ENCODE data around the gene ZNF331. TPM values are rescaled to one million over a fixed set of nuclear protein-coding genes. Genes with fewer than 3 reads are reported as not detected.

ZNF331 gene
- total and polyA plus RNA-seq, 9 donors, result 23.7 to 365 (median 108) TPM

DNA sequence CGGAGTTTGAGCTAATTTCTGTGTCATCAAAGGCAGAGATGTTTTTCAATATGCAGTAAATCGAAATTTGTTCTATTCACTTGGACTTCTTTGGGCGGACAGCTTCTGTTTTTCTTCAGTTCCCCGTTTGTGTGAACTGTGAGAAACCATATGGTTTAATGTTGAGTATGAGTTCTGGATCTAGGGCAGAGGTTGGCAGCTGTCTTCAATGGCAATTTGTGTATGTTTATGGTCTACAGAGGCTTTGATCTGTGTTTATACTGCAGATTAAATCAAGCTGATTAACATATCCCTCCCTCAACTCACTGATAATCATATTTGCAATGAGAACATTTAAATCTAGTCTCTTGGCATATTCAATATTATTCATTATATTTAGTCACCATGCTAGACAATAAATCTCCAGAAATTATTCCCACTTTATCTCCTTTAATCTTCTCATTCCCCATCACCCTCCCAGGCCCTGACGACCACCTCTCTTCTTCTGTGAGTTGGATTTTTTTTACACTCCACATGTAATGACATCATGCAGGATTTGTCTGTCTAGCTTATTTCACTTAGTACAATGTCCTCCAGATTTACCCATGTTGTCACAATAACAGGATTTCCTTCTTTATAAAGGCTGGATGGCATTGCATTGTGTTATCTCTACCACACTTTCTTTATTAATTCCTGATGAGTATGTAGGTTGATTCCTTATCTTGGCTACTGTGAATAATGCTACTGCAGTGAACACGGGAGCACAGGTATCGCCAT, 9.0 kb downstream of the ZNF331 start:
- no peak for DNase-seq
- Histone ChIP-seq H3K27me3 (no peaks in the 10 kb centered on the region), H3K36me3 (no peaks in the 10 kb centered on the region), H3K4me3 (no peak overlapping the region), H3K27ac (no peak overlapping the region), H3K9me3 (no peaks in the 10 kb centered on the region), H3K4me1 (ENCODE audit: insufficient read depth) (no peaks in the 10 kb centered on the region)
- 61 to 69% (median 62%) methylated on average over 7 of the region's 7 CpGs for WGBS, 3 donors
- TF ChIP-seq, protein P1, sequence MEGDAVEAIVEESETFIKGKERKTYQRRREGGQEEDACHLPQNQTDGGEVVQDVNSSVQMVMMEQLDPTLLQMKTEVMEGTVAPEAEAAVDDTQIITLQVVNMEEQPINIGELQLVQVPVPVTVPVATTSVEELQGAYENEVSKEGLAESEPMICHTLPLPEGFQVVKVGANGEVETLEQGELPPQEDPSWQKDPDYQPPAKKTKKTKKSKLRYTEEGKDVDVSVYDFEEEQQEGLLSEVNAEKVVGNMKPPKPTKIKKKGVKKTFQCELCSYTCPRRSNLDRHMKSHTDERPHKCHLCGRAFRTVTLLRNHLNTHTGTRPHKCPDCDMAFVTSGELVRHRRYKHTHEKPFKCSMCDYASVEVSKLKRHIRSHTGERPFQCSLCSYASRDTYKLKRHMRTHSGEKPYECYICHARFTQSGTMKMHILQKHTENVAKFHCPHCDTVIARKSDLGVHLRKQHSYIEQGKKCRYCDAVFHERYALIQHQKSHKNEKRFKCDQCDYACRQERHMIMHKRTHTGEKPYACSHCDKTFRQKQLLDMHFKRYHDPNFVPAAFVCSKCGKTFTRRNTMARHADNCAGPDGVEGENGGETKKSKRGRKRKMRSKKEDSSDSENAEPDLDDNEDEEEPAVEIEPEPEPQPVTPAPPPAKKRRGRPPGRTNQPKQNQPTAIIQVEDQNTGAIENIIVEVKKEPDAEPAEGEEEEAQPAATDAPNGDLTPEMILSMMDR (IDR thresholded peaks at IDR 0.05), result no peak
- TF ChIP-seq POLR2A (IDR thresholded peaks at IDR 0.05) (no peak), EP300 (IDR thresholded peaks at IDR 0.05) (no peak)
- intact Hi-C loops (cut with DNase I), result no loop called here

DNA sequence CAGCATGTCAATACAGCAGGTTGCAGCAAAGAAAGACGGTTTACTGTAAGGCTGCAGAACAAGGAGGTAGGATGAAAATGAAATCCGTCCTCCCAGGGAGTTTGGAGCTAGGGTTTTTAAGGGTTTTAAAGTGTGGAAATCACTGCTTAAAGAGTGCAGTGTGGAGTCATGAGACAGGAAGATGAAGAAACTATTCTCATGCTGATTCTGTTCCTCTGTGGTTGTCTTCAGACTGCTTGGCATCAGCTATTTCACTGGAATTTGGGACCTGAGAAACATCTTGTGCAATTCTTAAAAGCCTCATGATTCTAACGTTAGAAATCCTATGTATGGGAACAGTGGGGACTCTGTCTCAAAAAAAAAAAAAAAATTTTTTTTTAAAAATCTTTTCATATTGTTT, 11.4 kb downstream of the ZNF331 start:
- no peaks in the 10 kb centered on the region for H3K4me1 ChIP-seq (ENCODE audit: insufficient read depth)
- DNase-seq, result no peak
- no peaks in the 10 kb centered on the region for H3K36me3 ChIP-seq
- no peaks in the 10 kb centered on the region for H3K9me3 ChIP-seq
- no peak for TF ChIP-seq POLR2A (IDR thresholded peaks at IDR 0.05)
- TF ChIP-seq EP300 (IDR thresholded peaks at IDR 0.05), result peak; percentile 24
- intact Hi-C loops (cut with DNase I), result no loop called here
- H3K4me3 ChIP-seq, result no peak overlapping the region
- no peak overlapping the region for H3K27ac ChIP-seq
- no peaks in the 10 kb centered on the region for H3K27me3 ChIP-seq
- 52 to 63% (median 57%) methylated on average over 3 of the region's 3 CpGs for WGBS, 3 donors

DNA sequence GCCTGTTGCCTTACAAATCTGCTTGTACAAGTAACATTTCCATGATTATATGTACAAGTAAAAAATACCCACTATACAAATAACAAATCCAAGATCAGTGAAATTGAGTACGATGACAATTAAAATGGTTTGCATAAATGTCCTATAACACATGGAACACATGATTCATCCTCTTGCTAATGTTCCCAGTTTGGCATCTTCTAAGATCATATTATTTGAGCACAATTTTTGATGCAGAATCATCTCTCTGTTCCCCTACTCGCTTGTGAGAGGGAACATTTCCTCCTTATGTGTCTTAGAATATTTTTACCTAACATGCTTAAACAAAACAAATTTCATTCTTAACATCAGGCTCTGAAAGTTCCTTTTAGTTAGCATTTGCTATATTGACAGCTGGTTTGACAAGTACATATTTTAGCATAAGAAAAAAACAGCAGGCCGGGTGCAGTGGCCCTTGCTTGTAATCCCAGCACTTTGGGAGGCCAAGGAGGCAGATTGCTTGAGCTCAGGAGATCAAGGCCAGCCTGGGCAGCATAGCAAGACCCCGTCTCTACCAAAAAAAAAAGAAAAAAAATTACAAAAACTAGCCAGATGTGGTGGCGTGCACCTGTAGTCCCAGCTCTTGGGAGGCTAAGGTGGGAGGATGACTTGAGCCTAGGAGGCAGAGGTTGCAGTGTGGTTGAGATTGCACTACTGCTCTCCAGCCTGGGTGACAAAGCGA, 14.2 kb downstream of the ZNF331 start:
- TF ChIP-seq POLR2A (IDR thresholded peaks at IDR 0.05) (no peak), EP300 (IDR thresholded peaks at IDR 0.05) (no peak)
- TF ChIP-seq, protein P1 (IDR thresholded peaks at IDR 0.05), result no peak
- no peak for DNase-seq
- Histone ChIP-seq H3K27me3 (no peaks in the 10 kb centered on the region), H3K4me3 (no peak overlapping the region), H3K9me3 (no peaks in the 10 kb centered on the region), H3K36me3 (no peaks in the 10 kb centered on the region), H3K4me1 (ENCODE audit: insufficient read depth) (no peaks in the 10 kb centered on the region), H3K27ac (no peak overlapping the region)
- 84 to 92% (median 88%) methylated on average over 6 of the region's 6 CpGs for WGBS, 3 donors
- intact Hi-C loops (cut with DNase I), result no loop called here

DNA sequence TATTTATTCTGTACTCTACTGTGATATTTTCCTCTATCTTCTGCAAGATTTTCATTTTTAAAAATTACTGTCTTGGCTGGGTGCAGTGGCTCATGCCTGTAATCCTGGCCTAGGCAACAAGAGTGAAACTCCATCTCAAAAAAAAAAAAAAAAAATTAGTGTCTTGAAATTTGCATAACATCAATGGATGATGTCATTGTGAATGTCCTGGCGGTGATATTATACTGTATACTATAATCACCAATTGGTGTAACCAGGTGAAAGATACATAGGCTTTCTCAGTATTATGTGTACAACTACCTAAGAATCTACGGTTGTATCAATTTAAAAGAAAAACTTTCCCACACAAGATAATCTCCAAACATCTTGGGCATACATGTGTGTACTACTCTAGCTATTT, 15.2 kb downstream of the ZNF331 start:
- H3K4me3 ChIP-seq, result no peak overlapping the region
- H3K4me1 ChIP-seq (ENCODE audit: insufficient read depth), result no peaks in the 10 kb centered on the region
- no peak for TF ChIP-seq POLR2A (IDR thresholded peaks at IDR 0.05)
- DNase-seq, result no peak
- H3K36me3 ChIP-seq, result no peaks in the 10 kb centered on the region
- WGBS, 3 donors, result 95 to 97% (median 97%) methylated on average over 2 of the region's 2 CpGs
- no peaks in the 10 kb centered on the region for H3K27me3 ChIP-seq
- H3K27ac ChIP-seq, result no peak overlapping the region
- intact Hi-C loops (cut with DNase I), result no loop called here
- no peaks in the 10 kb centered on the region for H3K9me3 ChIP-seq

DNA sequence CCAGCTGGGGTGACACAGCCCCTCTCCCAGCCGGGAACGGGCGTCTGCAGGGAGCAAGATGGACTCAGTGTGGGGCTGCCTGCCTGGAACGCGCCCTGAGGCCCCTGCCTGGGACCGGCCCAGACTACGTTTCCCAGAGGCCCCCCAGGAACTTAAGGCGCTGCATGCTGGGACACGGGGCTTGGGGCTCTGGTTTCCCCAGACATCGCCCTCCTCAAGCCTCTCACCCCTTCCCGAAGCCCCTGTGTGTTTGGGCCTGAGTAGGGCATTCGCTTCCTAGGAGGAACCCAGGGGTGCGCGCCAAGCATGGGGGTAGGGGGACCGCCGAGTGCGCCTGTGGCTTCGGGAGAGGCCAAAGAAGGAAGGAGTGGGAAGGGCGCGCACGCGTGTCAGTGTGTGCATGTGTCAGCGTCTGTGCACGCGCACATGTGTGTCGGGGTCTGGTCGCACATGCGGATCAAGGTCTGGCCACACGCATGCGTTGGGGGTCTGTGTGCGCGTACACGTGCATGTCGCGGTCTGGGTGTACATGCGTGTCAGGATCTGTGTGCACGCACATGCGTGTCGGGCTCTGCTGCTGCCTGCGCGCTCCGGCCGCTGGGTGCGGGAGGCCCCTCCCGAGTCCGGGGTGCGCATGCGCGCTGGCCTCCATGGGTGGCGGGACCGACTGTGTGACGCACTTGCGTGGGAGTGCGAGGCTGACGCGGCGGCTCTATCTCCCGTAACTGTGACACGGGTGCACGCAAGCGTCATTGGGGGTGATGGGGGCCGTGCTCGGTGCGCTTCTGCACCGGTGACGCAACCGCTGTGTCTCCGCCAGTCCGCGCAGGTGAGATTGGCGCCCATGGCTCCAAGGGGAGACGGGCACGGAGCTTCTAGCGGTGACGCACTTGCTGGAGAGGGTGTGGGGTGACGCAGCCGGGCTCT, 16.2 kb downstream of the ZNF331 start:
- no peaks in the 10 kb centered on the region for H3K9me3 ChIP-seq
- H3K27me3 ChIP-seq, result no peaks in the 10 kb centered on the region
- intact Hi-C loops (cut with DNase I), result no loop called here
- no peaks in the 10 kb centered on the region for H3K4me1 ChIP-seq (ENCODE audit: insufficient read depth)
- TF ChIP-seq POLR2A (IDR thresholded peaks at IDR 0.05), result peak; percentile 74
- peak; percentile 93 for TF ChIP-seq EP300 (IDR thresholded peaks at IDR 0.05)
- TF ChIP-seq, protein P1 (IDR thresholded peaks at IDR 0.05), result peak in 1 of 3 donors; percentile 17
- no peaks in the 10 kb centered on the region for H3K36me3 ChIP-seq
- H3K4me3 ChIP-seq, result peak overlapping the region; percentile 59
- WGBS, 3 donors, result 51 to 63% (median 54%) methylated on average over 75 to 77 of the region's 77 CpGs
- peak overlapping the region; percentile 79 to 80 for H3K27ac ChIP-seq
- peak; percentile 90 to 94 (median 93) for DNase-seq
